IPS-18a (cell line): ENCODE data around the gene PDZRN4.

Experiments used
- H3K27ac ChIP-seq: one replicate; pipeline ENCODE4 v1.5.1; 2013; ENCODE audit warnings: low read length
- H3K27me3 ChIP-seq: one replicate; pipeline ENCODE4 v1.6.1; 2013; ENCODE audit warnings: mild to moderate bottlenecking, low read length; ENCODE audit not compliant: control insufficient read depth, insufficient read depth
- H3K36me3 ChIP-seq: one replicate; pipeline ENCODE4 v1.6.1; 2013; ENCODE audit warnings: low read depth, low read length; ENCODE audit not compliant: control insufficient read depth
- H3K4me1 ChIP-seq: one replicate; pipeline ENCODE4 v1.6.1; 2013; ENCODE audit warnings: low read depth, low read length; ENCODE audit not compliant: control insufficient read depth
- H3K4me3 ChIP-seq: one replicate; pipeline ENCODE4 v1.5.1; 2013; ENCODE audit warnings: low read length
- H3K9ac ChIP-seq: one replicate; pipeline ENCODE4 v1.6.1; 2013; ENCODE audit warnings: mild to moderate bottlenecking, low read length, moderate library complexity
- H3K9me3 ChIP-seq: one replicate; pipeline ENCODE4 v1.6.1; 2013; ENCODE audit warnings: low read depth, low read length; ENCODE audit not compliant: control insufficient read depth

PDZRN4 gene

DNA sequence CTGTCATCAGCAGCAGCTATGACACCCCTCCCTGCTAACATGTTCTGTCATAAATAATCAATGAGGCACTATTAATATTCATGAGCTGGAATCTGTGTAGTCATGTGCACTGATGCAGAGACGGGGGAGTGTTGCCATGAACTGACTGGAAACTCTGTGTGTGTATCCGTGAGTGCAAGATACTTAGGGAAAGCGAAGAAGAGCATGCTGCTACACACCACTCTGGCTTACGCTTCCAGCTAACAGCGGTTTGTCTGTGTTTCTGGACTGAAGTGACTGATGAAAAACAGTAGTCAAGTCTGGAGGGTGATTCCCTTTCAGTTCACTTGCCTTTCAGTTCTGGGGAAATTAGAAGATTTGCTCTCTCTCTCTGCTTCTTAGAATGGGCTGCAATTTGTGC lies 249.4 kb downstream of the PDZRN4 start:
- no peak overlapping the region for H3K27ac ChIP-seq
- no peak overlapping the region for H3K9ac ChIP-seq
- H3K36me3 ChIP-seq = no peaks in the 10 kb centered on the region
- no peaks in the 10 kb centered on the region for H3K9me3 ChIP-seq
- no peak overlapping the region for H3K4me3 ChIP-seq
- H3K4me1 ChIP-seq = peaks cover 17% of the 10 kb centered on the region
- no peaks in the 10 kb centered on the region for H3K27me3 ChIP-seq

DNA sequence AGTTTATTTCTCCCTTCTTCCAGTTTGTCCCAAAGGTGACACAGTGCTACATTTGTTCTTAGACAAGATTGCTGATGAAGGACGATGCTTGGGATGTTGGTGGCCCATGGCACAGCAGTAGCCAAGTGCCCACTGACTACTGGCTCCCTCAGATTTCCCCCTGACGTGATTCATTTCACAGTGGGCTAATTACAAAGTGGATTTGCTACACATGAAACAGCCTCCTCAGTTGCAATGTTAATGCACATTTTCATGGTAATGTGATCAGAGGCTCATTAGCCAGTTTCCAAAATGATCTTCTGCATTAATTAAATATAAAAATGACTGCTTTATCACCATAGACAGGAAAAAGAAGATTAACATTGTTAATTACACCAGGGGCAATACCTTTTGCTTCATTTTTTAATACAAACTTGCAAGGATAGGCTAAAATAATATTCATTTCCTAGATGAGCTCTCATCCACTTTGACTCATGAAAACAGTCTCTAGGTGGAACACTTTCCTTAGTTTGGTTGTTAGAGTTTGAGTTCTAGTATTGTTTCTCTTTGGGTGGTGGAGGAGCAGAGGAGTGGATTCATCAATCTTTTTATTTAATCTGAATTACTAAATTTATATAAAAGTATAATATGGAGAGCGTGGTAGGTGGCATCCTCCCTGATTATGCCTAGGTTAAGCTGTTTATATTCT lies 250.9 kb downstream of the PDZRN4 start:
- Histone ChIP-seq H3K9ac (no peak overlapping the region), H3K4me1 (peaks cover 22% of the 10 kb centered on the region), H3K4me3 (no peak overlapping the region), H3K36me3 (no peaks in the 10 kb centered on the region), H3K9me3 (no peaks in the 10 kb centered on the region), H3K27ac (no peak overlapping the region), H3K27me3 (no peaks in the 10 kb centered on the region)

DNA sequence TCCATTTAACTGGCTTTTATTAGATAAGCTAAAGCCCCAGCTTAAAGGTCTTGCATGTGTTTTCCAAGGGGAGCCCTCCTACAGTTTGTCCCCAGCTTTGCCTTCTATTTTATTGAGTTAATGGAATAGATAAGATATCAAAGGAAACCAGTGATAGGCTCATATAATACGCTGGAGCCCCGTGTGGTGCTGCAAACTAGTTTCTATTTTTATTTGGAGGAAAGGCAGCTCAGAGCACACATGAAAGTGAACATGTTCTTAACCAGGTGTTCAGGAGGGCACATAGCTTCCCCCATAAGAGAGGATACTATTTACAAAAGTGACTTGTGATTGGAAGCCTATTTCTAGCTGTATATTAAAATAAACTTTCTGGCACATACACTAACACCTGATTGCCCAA lies 251.7 kb downstream of the PDZRN4 start:
- H3K4me1 ChIP-seq = peaks cover 22% of the 10 kb centered on the region
- H3K4me3 ChIP-seq = no peak overlapping the region
- H3K9me3 ChIP-seq = no peaks in the 10 kb centered on the region
- no peak overlapping the region for H3K27ac ChIP-seq
- no peak overlapping the region for H3K9ac ChIP-seq
- H3K36me3 ChIP-seq = no peaks in the 10 kb centered on the region
- no peaks in the 10 kb centered on the region for H3K27me3 ChIP-seq

DNA sequence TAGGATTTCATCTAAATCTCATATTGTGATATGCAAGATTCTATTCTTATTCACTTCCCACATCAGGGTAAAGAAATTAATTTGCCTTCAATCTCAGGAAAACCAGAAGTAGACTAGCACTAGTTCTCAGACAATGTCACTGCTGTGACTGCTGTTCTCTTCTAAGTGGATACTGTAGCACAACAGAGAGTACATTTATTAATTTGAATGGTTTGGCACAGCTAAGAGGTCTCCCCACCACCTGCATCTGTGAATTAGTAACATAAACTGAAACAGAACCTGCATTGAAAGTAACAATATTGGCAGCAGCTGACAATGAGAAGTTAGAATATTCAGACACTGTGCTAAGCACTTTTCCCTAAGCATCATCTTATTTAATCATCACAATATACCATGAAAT lies 253.1 kb downstream of the PDZRN4 start:
- no peaks in the 10 kb centered on the region for H3K27me3 ChIP-seq
- no peak overlapping the region for H3K4me3 ChIP-seq
- H3K27ac ChIP-seq = no peak overlapping the region
- H3K36me3 ChIP-seq = no peaks in the 10 kb centered on the region
- no peaks in the 10 kb centered on the region for H3K9me3 ChIP-seq
- no peak overlapping the region for H3K9ac ChIP-seq
- H3K4me1 ChIP-seq = peaks cover 22% of the 10 kb centered on the region

DNA sequence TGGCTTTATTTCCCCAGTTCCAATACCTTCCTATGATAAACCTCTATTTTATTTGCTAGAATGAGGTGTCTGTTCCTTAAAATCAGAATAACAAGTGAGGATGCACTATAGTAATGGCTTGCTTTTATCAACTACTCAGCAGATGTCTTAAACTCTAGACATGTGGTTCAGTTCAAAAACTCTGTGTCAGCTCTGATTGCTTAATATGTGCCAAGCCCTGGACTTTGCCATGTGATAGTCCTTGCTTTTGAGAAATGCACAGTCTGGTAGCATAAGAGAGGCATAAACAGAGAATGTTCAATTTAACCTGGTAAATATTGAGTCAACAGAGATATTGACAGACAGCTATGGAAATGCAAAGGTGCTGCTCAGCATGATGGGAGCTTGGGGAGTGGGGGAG lies 254.8 kb downstream of the PDZRN4 start:
- no peak overlapping the region for H3K4me3 ChIP-seq
- no peak overlapping the region for H3K27ac ChIP-seq
- H3K4me1 ChIP-seq = peaks cover 22% of the 10 kb centered on the region
- H3K9ac ChIP-seq = no peak overlapping the region
- no peaks in the 10 kb centered on the region for H3K36me3 ChIP-seq
- no peaks in the 10 kb centered on the region for H3K27me3 ChIP-seq
- no peaks in the 10 kb centered on the region for H3K9me3 ChIP-seq

DNA sequence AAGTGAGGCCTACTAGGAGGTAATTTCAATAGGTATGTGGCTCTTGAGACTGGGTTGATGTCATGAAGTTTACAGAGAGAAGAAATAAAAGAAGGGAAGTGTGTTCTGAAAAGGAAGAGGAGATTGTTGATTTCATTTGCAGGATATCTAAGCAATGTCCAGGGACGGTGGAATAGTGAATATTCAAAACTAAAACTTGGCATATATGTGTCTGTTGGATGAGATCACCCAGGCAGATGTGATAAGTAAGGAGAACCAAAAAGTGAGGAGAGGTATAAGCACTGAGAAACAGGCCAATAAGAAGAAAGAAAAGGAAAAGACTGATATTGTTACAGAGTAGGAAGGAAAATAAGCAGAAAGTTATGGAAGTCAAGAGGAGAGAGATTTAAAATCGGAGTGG lies 255.6 kb downstream of the PDZRN4 start:
- no peak overlapping the region for H3K4me3 ChIP-seq
- no peaks in the 10 kb centered on the region for H3K36me3 ChIP-seq
- H3K27ac ChIP-seq = no peak overlapping the region
- H3K4me1 ChIP-seq = peaks cover 17% of the 10 kb centered on the region
- H3K9me3 ChIP-seq = no peaks in the 10 kb centered on the region
- H3K27me3 ChIP-seq = no peaks in the 10 kb centered on the region
- H3K9ac ChIP-seq = no peak overlapping the region

DNA sequence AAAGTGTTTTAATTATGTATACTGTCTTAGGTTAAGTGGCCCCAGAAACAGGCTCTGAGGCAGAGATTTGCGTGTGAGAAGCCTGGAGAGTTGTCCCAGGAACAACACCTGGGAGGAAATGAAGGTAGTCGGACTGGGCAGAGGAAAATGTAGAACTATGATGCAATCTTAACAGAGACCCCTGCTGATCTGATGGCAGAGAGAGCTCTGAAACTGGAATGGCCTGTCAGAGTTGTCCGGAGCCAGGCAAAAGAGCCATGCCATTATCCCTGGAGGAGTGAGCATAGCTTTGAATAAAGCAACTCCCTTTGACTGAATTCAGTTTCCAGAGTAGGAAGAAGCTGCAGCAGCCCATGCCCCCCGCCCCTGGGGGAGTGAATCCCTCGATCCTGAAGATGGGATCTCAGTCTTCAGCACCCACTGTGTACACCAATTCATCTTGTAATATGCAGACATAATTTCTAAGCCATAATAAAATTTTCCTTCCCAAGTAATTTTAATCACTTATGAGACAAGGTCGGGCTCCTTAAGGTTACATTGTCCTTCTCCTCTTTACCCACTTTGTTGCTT lies 264.8 kb downstream of the PDZRN4 start:
- H3K4me1 ChIP-seq = peaks cover 7% of the 10 kb centered on the region
- H3K36me3 ChIP-seq = no peaks in the 10 kb centered on the region
- no peak overlapping the region for H3K9ac ChIP-seq
- no peak overlapping the region for H3K4me3 ChIP-seq
- H3K9me3 ChIP-seq = no peaks in the 10 kb centered on the region
- H3K27me3 ChIP-seq = no peaks in the 10 kb centered on the region
- no peak overlapping the region for H3K27ac ChIP-seq

DNA sequence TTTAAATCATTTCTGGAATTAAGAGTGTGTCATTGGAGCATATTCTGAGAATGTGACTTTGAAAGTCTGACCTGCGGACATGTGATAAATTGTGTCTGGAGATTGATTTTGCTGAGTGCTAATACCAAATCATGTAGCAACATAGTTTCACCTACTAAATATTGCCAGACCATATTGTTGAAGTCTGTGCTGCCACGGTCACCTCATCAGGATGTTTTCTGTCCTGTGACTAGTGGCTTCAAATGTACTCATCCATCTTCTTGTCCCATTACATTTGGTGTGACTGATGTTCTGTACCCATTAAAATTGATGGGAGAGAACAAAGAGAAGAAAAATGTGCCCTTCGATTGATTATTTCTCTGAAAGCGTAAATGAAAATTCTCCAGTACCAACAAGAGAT lies 265.3 kb downstream of the PDZRN4 start:
- Histone ChIP-seq H3K36me3 (no peaks in the 10 kb centered on the region), H3K9me3 (no peaks in the 10 kb centered on the region), H3K27me3 (no peaks in the 10 kb centered on the region), H3K4me3 (no peak overlapping the region), H3K9ac (no peak overlapping the region), H3K4me1 (peaks cover 7% of the 10 kb centered on the region), H3K27ac (no peak overlapping the region)

DNA sequence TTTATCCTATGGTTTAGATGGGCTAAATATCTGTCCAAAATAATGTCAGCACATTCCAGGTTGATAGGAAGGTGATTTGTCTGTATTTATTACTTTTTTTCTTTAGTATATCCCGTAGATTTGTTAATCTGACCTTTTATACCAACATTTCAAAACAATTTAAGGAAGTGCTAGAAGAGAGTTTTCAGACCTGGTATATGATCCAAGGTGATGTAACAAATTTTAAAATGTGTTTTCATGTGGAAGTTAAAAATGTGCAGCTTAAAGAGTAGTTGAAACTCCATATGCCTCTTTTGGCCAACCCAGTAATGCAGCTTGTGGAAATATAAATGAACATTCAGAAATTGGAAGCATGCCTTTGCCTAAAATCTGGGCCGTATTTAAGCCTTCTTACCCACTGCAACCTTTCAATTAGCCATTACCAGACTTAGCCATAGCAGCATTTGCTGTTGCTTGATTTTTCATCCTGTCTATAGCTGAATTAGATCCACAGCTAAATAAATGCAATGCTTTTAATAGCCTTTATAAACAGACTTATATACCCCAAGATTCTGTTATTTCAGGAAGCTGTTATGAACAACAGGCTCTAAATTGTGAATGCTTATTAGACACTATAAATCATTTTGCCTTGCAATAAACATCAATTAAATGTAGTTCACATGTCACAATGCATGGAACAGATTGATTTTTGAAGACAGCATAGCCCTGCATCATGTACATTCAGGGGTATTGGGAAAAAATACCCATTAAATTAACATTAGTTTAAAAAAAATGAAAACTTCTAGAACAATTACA lies 271.2 kb downstream of the PDZRN4 start:
- Histone ChIP-seq H3K4me3 (no peak overlapping the region), H3K27me3 (no peaks in the 10 kb centered on the region), H3K9me3 (no peaks in the 10 kb centered on the region), H3K36me3 (no peaks in the 10 kb centered on the region), H3K4me1 (no peaks in the 10 kb centered on the region), H3K27ac (no peak overlapping the region), H3K9ac (no peak overlapping the region)

DNA sequence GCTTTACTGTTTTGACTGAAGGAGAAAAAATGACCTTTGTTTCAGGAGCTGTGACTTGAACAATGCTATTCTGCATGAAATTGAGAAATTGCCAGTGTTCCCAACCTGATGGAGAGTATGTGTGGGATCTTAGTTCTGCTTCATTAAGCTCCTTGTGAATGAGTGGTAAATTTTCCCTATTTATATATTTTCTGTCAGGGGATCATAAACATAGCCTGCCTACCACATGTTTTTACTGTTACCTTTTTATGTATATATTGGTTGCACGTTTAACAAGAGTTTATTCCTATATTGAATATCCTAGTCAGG lies 271.7 kb downstream of the PDZRN4 start:
- no peaks in the 10 kb centered on the region for H3K9me3 ChIP-seq
- H3K4me1 ChIP-seq = no peaks in the 10 kb centered on the region
- no peak overlapping the region for H3K9ac ChIP-seq
- no peak overlapping the region for H3K27ac ChIP-seq
- no peak overlapping the region for H3K4me3 ChIP-seq
- H3K36me3 ChIP-seq = no peaks in the 10 kb centered on the region
- no peaks in the 10 kb centered on the region for H3K27me3 ChIP-seq

DNA sequence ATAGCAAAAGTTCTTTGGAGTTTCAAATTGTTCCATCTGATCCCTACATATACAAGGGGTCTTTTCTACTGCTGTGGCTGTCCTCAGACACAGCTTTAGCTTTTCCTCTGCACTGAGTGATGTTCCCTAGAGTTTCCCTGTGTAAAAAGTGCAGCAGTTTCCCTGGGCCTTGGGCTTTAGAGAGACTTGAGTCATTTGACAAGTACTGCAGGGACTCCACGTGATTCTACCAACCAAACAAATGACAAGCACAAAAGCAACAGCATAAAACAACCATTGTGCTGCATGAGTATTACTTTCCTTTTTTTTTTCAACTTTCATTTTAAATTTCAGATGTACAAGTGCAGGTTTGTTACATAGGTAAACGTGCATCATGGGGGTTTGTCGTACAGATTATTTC lies 272.8 kb downstream of the PDZRN4 start:
- no peaks in the 10 kb centered on the region for H3K9me3 ChIP-seq
- no peak overlapping the region for H3K27ac ChIP-seq
- no peaks in the 10 kb centered on the region for H3K36me3 ChIP-seq
- no peak overlapping the region for H3K9ac ChIP-seq
- no peak overlapping the region for H3K4me3 ChIP-seq
- H3K4me1 ChIP-seq = peaks cover 3% of the 10 kb centered on the region
- H3K27me3 ChIP-seq = no peaks in the 10 kb centered on the region

DNA sequence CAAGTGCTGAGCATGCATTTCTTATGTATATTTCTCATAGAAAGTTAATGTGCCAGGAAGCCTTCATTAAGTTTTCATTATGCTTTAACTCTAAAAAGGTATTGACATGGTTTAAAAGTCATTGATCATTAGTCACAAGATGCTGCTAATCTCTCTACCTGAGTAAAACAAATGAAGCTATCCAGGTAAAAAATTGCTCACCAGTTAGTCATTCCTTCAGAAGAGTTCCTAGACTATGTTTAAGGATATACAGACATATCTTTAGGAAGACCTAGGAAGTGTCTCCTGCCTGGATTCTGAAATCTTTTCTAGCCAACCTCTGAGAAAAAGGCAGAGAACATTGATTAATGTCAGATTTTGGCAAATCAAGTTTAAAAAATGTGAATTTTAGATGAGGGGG lies 274.2 kb downstream of the PDZRN4 start:
- H3K4me1 ChIP-seq = peaks cover 16% of the 10 kb centered on the region
- H3K27ac ChIP-seq = no peak overlapping the region
- H3K36me3 ChIP-seq = no peaks in the 10 kb centered on the region
- no peaks in the 10 kb centered on the region for H3K27me3 ChIP-seq
- no peak overlapping the region for H3K9ac ChIP-seq
- H3K4me3 ChIP-seq = no peak overlapping the region
- H3K9me3 ChIP-seq = no peaks in the 10 kb centered on the region
